Endodermal cell (in vitro differentiated cells): ENCODE results near the gene UBL3. TPM values are rescaled to one million over a fixed set of nuclear protein-coding genes. Genes with fewer than 3 reads are reported as not detected.

Source experiments
- DNase-seq: peaks from one replicate; pipeline ENCODE4 v3.0.0-alpha.2; 2017
- H3K27ac ChIP-seq: 2 replicates; pipeline ENCODE4 v1.5.1; 2013; ENCODE audit warnings: mild to moderate bottlenecking, low read depth, low read length, moderate library complexity
- H3K27me3 ChIP-seq: 2 replicates; pipeline ENCODE4 v1.6.1; 2013; ENCODE audit warnings: mild to moderate bottlenecking, low read length, moderate library complexity; ENCODE audit not compliant: insufficient read depth, control insufficient read depth, poor library complexity, severe bottlenecking
- H3K36me3 ChIP-seq: 2 replicates; pipeline ENCODE4 v1.7.0; 2013; ENCODE audit warnings: mild to moderate bottlenecking, low read length, moderate library complexity; ENCODE audit not compliant: control insufficient read depth, insufficient read depth
- H3K4me1 ChIP-seq: one replicate; pipeline ENCODE4 v1.7.0; 2013; ENCODE audit warnings: low read length; ENCODE audit not compliant: control insufficient read depth, insufficient read depth
- H3K4me3 ChIP-seq: 2 replicates; pipeline ENCODE4 v1.5.1; 2013; ENCODE audit warnings: mild to moderate bottlenecking, low read length, moderate library complexity
- H3K9ac ChIP-seq: 2 replicates; pipeline ENCODE4 v1.6.1; 2013; ENCODE audit warnings: mild to moderate bottlenecking, low read length, moderate library complexity; ENCODE audit not compliant: poor library complexity, severe bottlenecking; ENCODE audit errors: extremely low read depth
- H3K9me3 ChIP-seq: 2 replicates; pipeline ENCODE4 v1.6.1; 2013; ENCODE audit warnings: mild to moderate bottlenecking, low read length, moderate library complexity; ENCODE audit not compliant: control insufficient read depth
- H3K27ac Mint-ChIP-seq: 2 replicates; pipeline ENCODE4 v1.8.0; 2020; ENCODE audit warnings: mixed read lengths
- H3K27me3 Mint-ChIP-seq: 2 replicates; pipeline ENCODE4 v1.8.0; 2021; ENCODE audit warnings: mild to moderate bottlenecking, mixed read lengths; ENCODE audit not compliant: insufficient read depth
- H3K36me3 Mint-ChIP-seq: 2 replicates; pipeline ENCODE4 v1.8.0; 2020; ENCODE audit warnings: low read depth, mixed read lengths
- H3K4me1 Mint-ChIP-seq: 2 replicates; pipeline ENCODE4 v1.8.0; 2020; ENCODE audit warnings: mixed read lengths
- H3K4me3 Mint-ChIP-seq: 2 replicates; pipeline ENCODE4 v1.8.0; 2020; ENCODE audit warnings: mild to moderate bottlenecking, moderate library complexity, mixed read lengths
- H3K9me3 Mint-ChIP-seq: 2 replicates; pipeline ENCODE4 v1.8.0; 2020; ENCODE audit warnings: mild to moderate bottlenecking, mixed read lengths
- CTCF ChIP-seq: fragments of 200-600 bp; sonication (generic); conservative IDR thresholded peaks from 2 replicates; pipeline ENCODE4 v1.5.0; 2021; ENCODE audit warnings: antibody characterized with exemption, mild to moderate bottlenecking
- WGBS, 2 experiments: methylation state at CpG; one replicate each; pipeline versions ENCODE4 v1.1.5 to v1.1.7; 2013; ENCODE audit warnings: missing lambda C conversion rate in 2 of 2, mixed read lengths in 1 of 2; ENCODE audit not compliant: insufficient coverage in 1 of 2, insufficient read length in 1 of 2; 5-methylcytosine and 5-hydroxymethylcytosine counted together
- total RNA-seq, 2 donors: library from RNA; stranded (reverse); fragmentation: NEBNext Ultra II Directional in 1 of 2; extraction: Animal tissue kit (Norgen Biotek cat#: 25700) in 1 of 2; gene quantifications; 2 replicates in 1 of 2; 3 replicates in 1 of 2; pipeline ENCODE4 v1.2.1, GENCODE V29; 2021

The UBL3 gene
- total RNA-seq, 2 donors from 2014 or later: 16.5 to 22.3 TPM

DNA sequence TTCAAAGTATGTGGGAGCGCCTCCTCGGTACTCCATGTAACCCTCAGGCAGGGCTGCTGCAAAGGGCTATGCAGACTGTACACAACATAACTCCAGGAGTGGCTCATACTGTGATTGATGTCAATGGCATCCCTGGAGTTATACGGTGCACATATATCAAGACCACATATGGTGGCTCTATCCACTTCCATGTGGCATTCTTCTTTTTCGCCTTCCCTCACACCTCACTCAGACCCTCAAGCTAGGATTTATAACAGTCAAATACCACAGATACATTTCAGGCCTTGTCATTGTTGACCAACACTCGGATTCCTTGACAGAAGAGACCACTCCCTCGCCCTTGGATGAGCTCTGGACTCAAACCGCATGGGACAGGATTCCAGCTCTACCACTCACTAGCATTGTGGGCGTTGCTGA, 11.3 kb upstream of the UBL3 start:
- Histone ChIP-seq H3K4me3 (no peak overlapping the region), H3K27me3 (no peaks in the 10 kb centered on the region), H3K27ac (no peak overlapping the region), H3K4me1 (peaks cover 4% of the 10 kb centered on the region), H3K9ac (no peak overlapping the region), H3K36me3 (no peaks in the 10 kb centered on the region), H3K9me3 (no peaks in the 10 kb centered on the region)
- no peak for DNase-seq
- no peaks in the 10 kb centered on the region for H3K36me3 Mint-ChIP-seq
- H3K4me3 Mint-ChIP-seq: no peak overlapping the region
- no peak for TF ChIP-seq CTCF
- H3K27me3 Mint-ChIP-seq: no peaks in the 10 kb centered on the region
- no peaks in the 10 kb centered on the region for H3K9me3 Mint-ChIP-seq
- WGBS, 2 experiments: 94 to 95% methylated on average over 6 to 8 of the region's 8 CpGs
- H3K4me1 Mint-ChIP-seq: peaks cover 10% of the 10 kb centered on the region
- no peak overlapping the region for H3K27ac Mint-ChIP-seq

DNA sequence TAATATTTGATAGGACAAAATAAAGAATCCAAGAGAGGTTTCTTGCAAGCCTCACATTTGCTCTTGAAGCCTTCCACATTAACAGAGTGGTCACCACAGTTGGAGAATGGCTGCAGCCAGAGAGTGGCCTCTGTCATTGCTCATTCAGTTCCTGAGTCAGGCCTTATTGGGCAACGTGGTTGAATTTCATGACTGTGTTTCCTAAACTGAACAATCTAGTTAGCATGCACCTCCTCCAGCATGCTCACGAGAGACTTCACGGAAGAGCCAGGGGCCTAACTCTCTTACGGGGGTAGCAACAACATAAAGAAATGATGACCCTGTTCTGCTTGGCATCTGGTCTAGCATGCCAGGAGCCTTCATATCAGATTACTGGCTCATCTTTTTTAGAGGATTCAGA, 9.6 kb upstream of the UBL3 start:
- DNase-seq: no peak
- H3K36me3 Mint-ChIP-seq: no peaks in the 10 kb centered on the region
- no peaks in the 10 kb centered on the region for H3K27me3 ChIP-seq
- peaks cover 10% of the 10 kb centered on the region for H3K4me1 ChIP-seq
- no peak for TF ChIP-seq CTCF
- no peaks in the 10 kb centered on the region for H3K9me3 Mint-ChIP-seq
- 97 to 100% methylated on average over 4 of the region's 4 CpGs for WGBS, 2 experiments
- H3K36me3 ChIP-seq: no peaks in the 10 kb centered on the region
- no peak overlapping the region for H3K27ac ChIP-seq
- H3K4me3 ChIP-seq: no peak overlapping the region
- no peak overlapping the region for H3K4me3 Mint-ChIP-seq
- no peak overlapping the region for H3K27ac Mint-ChIP-seq
- no peak overlapping the region for H3K9ac ChIP-seq
- H3K27me3 Mint-ChIP-seq: no peaks in the 10 kb centered on the region
- no peaks in the 10 kb centered on the region for H3K9me3 ChIP-seq
- peaks cover 13% of the 10 kb centered on the region for H3K4me1 Mint-ChIP-seq

- Histone ChIP-seq H3K4me1 (peaks cover 10% of the 10 kb centered on the region), H3K27me3 (no peaks in the 10 kb centered on the region), H3K36me3 (no peaks in the 10 kb centered on the region), H3K27ac (no peak overlapping the region), H3K9ac (no peak overlapping the region), H3K9me3 (no peaks in the 10 kb centered on the region), H3K4me3 (no peak overlapping the region)
- no peak for TF ChIP-seq CTCF
- Mint-ChIP-seq H3K27me3 (no peaks in the 10 kb centered on the region), H3K4me1 (peaks cover 13% of the 10 kb centered on the region), H3K4me3 (no peak overlapping the region), H3K9me3 (no peaks in the 10 kb centered on the region), H3K27ac (no peak overlapping the region), H3K36me3 (no peaks in the 10 kb centered on the region)
- WGBS, 2 experiments: 86 to 88% methylated on average over 3 to 4 of the region's 4 CpGs
- no peak for DNase-seq
These were observed 8.2 kb upstream of the UBL3 start for GRCh38 chr13:29858667-29859066.
